Measurements from ENCODE around the gene ST6GALNAC2.

Gene ST6GALNAC2

GRCh38 chr17:76585649-76586593 lies at the start of gene ST6GALNAC2:
TSS of gene ST6GALNAC2 (minus strand) at chr17:76585860. CDS start at chr17:76585808, 52 bp downstream.
- peaks cover 4% of the 10 kb centered on the region for H3K4me1 ChIP-seq (ENCODE audit: control insufficient read depth, insufficient read depth, low read length)
- H3K4me3 ChIP-seq (ENCODE audit: low read depth, low read length): peak within 1 kb of the TSS; percentile 63
- H3K9ac ChIP-seq (ENCODE audit: low read depth, low read length): no peak within 1 kb of the TSS

GRCh38 chr17:76635039-76635438 lies 49.4 kb upstream of the ST6GALNAC2 start:
- no peaks in the 10 kb centered on the region for H3K36me3 ChIP-seq (ENCODE audit: control insufficient read depth, insufficient read depth, low read length)
- H3K9ac ChIP-seq (ENCODE audit: low read depth, low read length): no peak overlapping the region
- H3K27me3 ChIP-seq (ENCODE audit: control insufficient read depth, insufficient read depth, low read length): no peaks in the 10 kb centered on the region
- H3K4me3 ChIP-seq (ENCODE audit: low read depth, low read length): no peak overlapping the region
- H3K4me1 ChIP-seq (ENCODE audit: control insufficient read depth, insufficient read depth, low read length): peaks cover 5% of the 10 kb centered on the region
- no peaks in the 10 kb centered on the region for H3K9me3 ChIP-seq (ENCODE audit: control insufficient read depth, insufficient read depth, low read length)

More at GRCh38 chr17:76585649-76586593, at the start of gene ST6GALNAC2:
- Histone ChIP-seq H3K27me3 (ENCODE audit: control insufficient read depth, insufficient read depth, low read length) (peaks cover 54% of the 10 kb centered on the region), H3K9me3 (ENCODE audit: control insufficient read depth, insufficient read depth, low read length) (no peaks in the 10 kb centered on the region), H3K36me3 (ENCODE audit: control insufficient read depth, insufficient read depth, low read length) (no peaks in the 10 kb centered on the region)

- peaks cover 5% of the 10 kb centered on the region for H3K4me1 ChIP-seq (ENCODE audit: control insufficient read depth, insufficient read depth, low read length)
- no peaks in the 10 kb centered on the region for H3K9me3 ChIP-seq (ENCODE audit: control insufficient read depth, insufficient read depth, low read length)
- H3K4me3 ChIP-seq (ENCODE audit: low read depth, low read length): no peak overlapping the region
- H3K9ac ChIP-seq (ENCODE audit: low read depth, low read length): no peak overlapping the region
- no peaks in the 10 kb centered on the region for H3K36me3 ChIP-seq (ENCODE audit: control insufficient read depth, insufficient read depth, low read length)
- no peaks in the 10 kb centered on the region for H3K27me3 ChIP-seq (ENCODE audit: control insufficient read depth, insufficient read depth, low read length)
Observed at GRCh38 chr17:76633628-76634328, 48.1 kb upstream of the ST6GALNAC2 start.

GRCh38 chr17:76631821-76632565 lies 46.3 kb upstream of the ST6GALNAC2 start:
- H3K36me3 ChIP-seq (ENCODE audit: control insufficient read depth, insufficient read depth, low read length): no peaks in the 10 kb centered on the region
- no peaks in the 10 kb centered on the region for H3K9me3 ChIP-seq (ENCODE audit: control insufficient read depth, insufficient read depth, low read length)
- no peaks in the 10 kb centered on the region for H3K27me3 ChIP-seq (ENCODE audit: control insufficient read depth, insufficient read depth, low read length)
- H3K4me1 ChIP-seq (ENCODE audit: control insufficient read depth, insufficient read depth, low read length): peaks cover 5% of the 10 kb centered on the region
- H3K9ac ChIP-seq (ENCODE audit: low read depth, low read length): no peak overlapping the region
- H3K4me3 ChIP-seq (ENCODE audit: low read depth, low read length): no peak overlapping the region

- Histone ChIP-seq H3K36me3 (ENCODE audit: control insufficient read depth, insufficient read depth, low read length) (no peaks in the 10 kb centered on the region), H3K4me3 (ENCODE audit: low read depth, low read length) (no peak overlapping the region), H3K9me3 (ENCODE audit: control insufficient read depth, insufficient read depth, low read length) (no peaks in the 10 kb centered on the region), H3K27me3 (ENCODE audit: control insufficient read depth, insufficient read depth, low read length) (no peaks in the 10 kb centered on the region), H3K9ac (ENCODE audit: low read depth, low read length) (no peak overlapping the region), H3K4me1 (ENCODE audit: control insufficient read depth, insufficient read depth, low read length) (peaks cover 5% of the 10 kb centered on the region)
Observed at GRCh38 chr17:76630151-76630550, 44.5 kb upstream of the ST6GALNAC2 start.

GRCh38 chr17:76627510-76627909 lies 41.9 kb upstream of the ST6GALNAC2 start:
- H3K4me1 ChIP-seq (ENCODE audit: control insufficient read depth, insufficient read depth, low read length): peaks cover 5% of the 10 kb centered on the region
- H3K27me3 ChIP-seq (ENCODE audit: control insufficient read depth, insufficient read depth, low read length): no peaks in the 10 kb centered on the region
- H3K9me3 ChIP-seq (ENCODE audit: control insufficient read depth, insufficient read depth, low read length): no peaks in the 10 kb centered on the region
- no peak overlapping the region for H3K4me3 ChIP-seq (ENCODE audit: low read depth, low read length)
- no peak overlapping the region for H3K9ac ChIP-seq (ENCODE audit: low read depth, low read length)
- no peaks in the 10 kb centered on the region for H3K36me3 ChIP-seq (ENCODE audit: control insufficient read depth, insufficient read depth, low read length)

GRCh38 chr17:76626442-76626841 lies 40.8 kb upstream of the ST6GALNAC2 start:
- peaks cover 5% of the 10 kb centered on the region for H3K4me1 ChIP-seq (ENCODE audit: control insufficient read depth, insufficient read depth, low read length)
- no peak overlapping the region for H3K4me3 ChIP-seq (ENCODE audit: low read depth, low read length)
- no peaks in the 10 kb centered on the region for H3K27me3 ChIP-seq (ENCODE audit: control insufficient read depth, insufficient read depth, low read length)
- H3K9ac ChIP-seq (ENCODE audit: low read depth, low read length): no peak overlapping the region
- no peaks in the 10 kb centered on the region for H3K9me3 ChIP-seq (ENCODE audit: control insufficient read depth, insufficient read depth, low read length)
- H3K36me3 ChIP-seq (ENCODE audit: control insufficient read depth, insufficient read depth, low read length): no peaks in the 10 kb centered on the region

GRCh38 chr17:76625496-76625895 lies 39.8 kb upstream of the ST6GALNAC2 start:
- H3K27me3 ChIP-seq (ENCODE audit: control insufficient read depth, insufficient read depth, low read length): no peaks in the 10 kb centered on the region
- H3K4me1 ChIP-seq (ENCODE audit: control insufficient read depth, insufficient read depth, low read length): peaks cover 5% of the 10 kb centered on the region
- no peaks in the 10 kb centered on the region for H3K36me3 ChIP-seq (ENCODE audit: control insufficient read depth, insufficient read depth, low read length)
- H3K9ac ChIP-seq (ENCODE audit: low read depth, low read length): no peak overlapping the region
- H3K9me3 ChIP-seq (ENCODE audit: control insufficient read depth, insufficient read depth, low read length): no peaks in the 10 kb centered on the region
- H3K4me3 ChIP-seq (ENCODE audit: low read depth, low read length): no peak overlapping the region

- no peak overlapping the region for H3K9ac ChIP-seq (ENCODE audit: low read depth, low read length)
- no peaks in the 10 kb centered on the region for H3K27me3 ChIP-seq (ENCODE audit: control insufficient read depth, insufficient read depth, low read length)
- H3K4me3 ChIP-seq (ENCODE audit: low read depth, low read length): no peak overlapping the region
Observed at GRCh38 chr17:76623271-76624146, 37.8 kb upstream of the ST6GALNAC2 start.

GRCh38 chr17:76617838-76618237 lies 32.2 kb upstream of the ST6GALNAC2 start:
- Histone ChIP-seq H3K9ac (ENCODE audit: low read depth, low read length) (no peak overlapping the region), H3K36me3 (ENCODE audit: control insufficient read depth, insufficient read depth, low read length) (no peaks in the 10 kb centered on the region), H3K27me3 (ENCODE audit: control insufficient read depth, insufficient read depth, low read length) (peaks cover 3% of the 10 kb centered on the region), H3K4me3 (ENCODE audit: low read depth, low read length) (no peak overlapping the region), H3K9me3 (ENCODE audit: control insufficient read depth, insufficient read depth, low read length) (peaks cover 2% of the 10 kb centered on the region), H3K4me1 (ENCODE audit: control insufficient read depth, insufficient read depth, low read length) (no peaks in the 10 kb centered on the region)

More at GRCh38 chr17:76623271-76624146, 37.8 kb upstream of the ST6GALNAC2 start:
- H3K4me1 ChIP-seq (ENCODE audit: control insufficient read depth, insufficient read depth, low read length): no peaks in the 10 kb centered on the region
- H3K9me3 ChIP-seq (ENCODE audit: control insufficient read depth, insufficient read depth, low read length): no peaks in the 10 kb centered on the region
- no peaks in the 10 kb centered on the region for H3K36me3 ChIP-seq (ENCODE audit: control insufficient read depth, insufficient read depth, low read length)

All from iPS-15b (cell line).